WTC11 (cell line): ENCODE results near the gene NCKAP5L.
"Not testable (repeated sequence)": the region's sequence is repeated elsewhere in the genome, so short reads cannot be mapped to it uniquely, and the experiment has no call there.

ENCODE experiments used
- CREB1 ChIP-seq: sonication (generic); formaldehyde crosslinking; IDR thresholded peaks from 2 replicates; pipeline ENCODE4 v1.8.0; 2023; ENCODE audit warnings: mild to moderate bottlenecking, missing genetic modification reagents
- CTCF ChIP-seq: fragments of 200-600 bp; IDR thresholded peaks from 2 replicates; pipeline ENCODE4 v1.8.0; 2022; ENCODE audit warnings: antibody characterized with exemption
- E2F4 ChIP-seq: sonication (generic); formaldehyde crosslinking; IDR thresholded peaks from 2 replicates; pipeline ENCODE4 v1.8.1; 2022; ENCODE audit warnings: low read depth, mild to moderate bottlenecking, moderate library complexity, missing genetic modification reagents, borderline replicate concordance
- MAX ChIP-seq: sonication (generic); formaldehyde crosslinking; IDR thresholded peaks from 2 replicates; pipeline ENCODE4 v1.8.0; 2022; ENCODE audit warnings: mild to moderate bottlenecking, missing genetic modification reagents
- STAT6 ChIP-seq: sonication (generic); formaldehyde crosslinking; conservative IDR thresholded peaks from 2 replicates; pipeline ENCODE4 v1.8.1; 2023; ENCODE audit warnings: mild to moderate bottlenecking, low read depth, missing genetic modification reagents, moderate library complexity
- ZNF416 ChIP-seq: fragments of 250-450 bp; sonication (Bioruptor Pico); IDR thresholded peaks from 2 replicates; pipeline ENCODE4 v1.9.0; 2021; ENCODE audit warnings: mild to moderate bottlenecking, inconsistent platforms

- not testable (repeated sequence) for TF ChIP-seq CTCF; E2F4; ZNF416 (CRISPR knock-in tag); STAT6; CREB1 (CRISPR knock-in tag); MAX
Measured at GRCh38 chr12:49773102-49773501, 55.1 kb downstream of the NCKAP5L start.
